Left ventricle myocardium superior (tissue), 1 donor: ENCODE results near the gene PRKCQ. TPM values are rescaled to one million over a fixed set of nuclear protein-coding genes. Genes with fewer than 3 reads are reported as not detected.
A peak's percentile ranks its signal among the peaks of the same experiment; 100 is the strongest.

Source experiments
- ATAC-seq: fragments of 200-7000 bp; cut with Tn5 transposase; one replicate; pipeline ENCODE4 v1.9.1; 2020; ENCODE audit warnings: mild to moderate bottlenecking, moderate library complexity
- DNase-seq: peaks from one replicate; pipeline ENCODE4 v3.0.0-alpha.2; 2020
- intact Hi-C: fragments of 100-400 bp; cut with micrococcal nuclease; formaldehyde crosslinking; loops from one replicate; pipeline ENCODE4 v1.11.0; 2022
- total RNA-seq: library from RNA; stranded (reverse); fragmentation: NEBNext Ultra II Directional; extraction: Animal tissue kit (Norgen Biotek cat#: 25700); gene quantifications from one replicate; pipeline ENCODE4 v1.2.1, GENCODE V29; 2021
- donor health status: DM: no; HTN: yes; CAD: no; lungs with severe emphysema.

Gene PRKCQ
- total RNA-seq, 1 donor from 2014 or later = 0.12 TPM

DNA sequence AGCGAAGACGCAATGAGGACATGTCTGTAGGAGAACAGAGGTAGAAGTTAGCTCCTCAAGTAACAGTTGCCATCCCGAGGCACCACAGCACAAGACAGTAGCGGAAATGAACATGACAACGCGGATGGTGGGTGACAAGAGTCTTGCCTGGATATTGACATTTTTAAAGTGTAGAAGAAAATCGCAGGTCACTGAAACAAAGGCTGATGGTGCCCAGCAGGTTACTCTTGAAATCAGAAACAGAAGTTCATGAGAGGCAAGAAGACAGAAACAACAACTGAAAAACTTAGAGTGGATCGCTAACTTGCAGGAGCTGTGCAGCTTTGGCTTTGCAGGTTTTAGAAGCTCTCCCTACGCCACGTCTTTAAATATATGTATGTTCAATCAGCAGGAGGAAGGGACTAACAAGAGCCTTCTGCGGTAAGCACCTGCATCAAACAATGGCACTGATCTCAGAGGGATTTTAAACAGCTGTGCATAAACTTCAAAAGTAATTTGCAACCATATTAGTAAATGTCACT is 1.8 kb downstream of the PRKCQ start:
- no peak for ATAC-seq
- intact Hi-C loops = no loop called here
- no peak for DNase-seq

DNA sequence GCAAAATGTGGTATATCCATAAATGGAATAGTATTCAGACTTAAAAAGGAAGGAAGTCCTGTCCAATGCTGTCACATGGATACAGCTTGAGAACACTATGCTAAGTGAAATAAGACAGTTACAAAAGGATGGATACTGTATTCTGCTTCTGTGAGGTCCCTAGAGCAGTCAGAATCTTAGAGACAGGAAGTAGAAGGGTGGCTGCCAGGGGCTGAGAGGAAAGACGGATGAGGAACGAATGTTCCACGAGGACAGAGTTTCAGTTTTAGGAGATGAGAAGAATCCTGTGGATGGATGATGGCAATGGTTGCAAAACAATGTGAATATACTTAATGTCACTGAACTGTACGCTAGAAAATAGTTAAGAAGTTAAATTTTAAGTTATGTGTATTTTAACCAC is 3.8 kb downstream of the PRKCQ start:
- intact Hi-C loops = no loop called here
- ATAC-seq (no peak), DNase-seq (no peak)

DNA sequence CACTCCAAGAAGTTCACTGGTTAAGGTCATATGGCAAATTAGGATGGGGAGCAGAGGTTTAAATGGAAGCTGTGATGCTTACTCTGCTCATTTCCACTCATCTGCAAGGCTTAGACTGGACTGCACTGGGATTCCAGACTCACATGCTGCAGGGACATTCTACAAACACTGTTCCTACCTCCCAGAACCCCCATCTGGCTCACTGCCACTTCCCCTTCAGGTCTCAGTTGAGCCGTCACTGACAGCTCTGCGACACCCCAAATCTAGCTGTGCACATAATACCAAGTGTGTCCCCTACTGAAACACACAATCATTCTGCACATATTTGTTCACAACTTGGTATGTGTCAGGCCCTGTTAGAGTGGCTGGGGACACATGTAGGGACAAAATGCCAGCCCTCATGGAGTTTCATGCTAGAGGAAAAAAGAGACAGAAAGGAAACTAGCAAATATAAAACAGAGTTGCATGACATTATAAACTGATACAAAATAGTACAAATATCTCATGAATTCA is 5.4 kb downstream of the PRKCQ start:
- ATAC-seq (no peak), DNase-seq (no peak)
- intact Hi-C loops = no loop called here

DNA sequence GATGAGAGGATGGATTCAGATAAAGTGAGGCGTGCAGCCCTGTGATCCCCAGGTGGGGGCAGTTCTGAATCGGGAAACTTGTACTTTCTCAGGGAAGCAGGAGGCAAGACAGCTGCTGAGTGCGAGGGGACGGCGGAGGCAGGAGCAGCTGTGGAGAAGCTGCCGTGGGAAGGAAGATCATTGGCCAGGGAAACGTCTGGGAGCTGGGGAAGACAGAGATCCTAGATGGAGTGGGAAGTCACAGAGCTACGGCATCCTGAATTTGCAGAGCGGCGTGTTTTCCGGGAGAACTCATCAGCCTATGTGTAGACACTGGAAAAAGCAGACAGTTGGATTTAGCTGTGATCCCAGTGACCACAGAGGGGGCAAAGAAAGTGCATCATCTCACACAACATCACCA is 9.2 kb downstream of the PRKCQ start:
- DNase-seq (no peak), ATAC-seq (no peak)
- intact Hi-C loops = no loop called here

DNA sequence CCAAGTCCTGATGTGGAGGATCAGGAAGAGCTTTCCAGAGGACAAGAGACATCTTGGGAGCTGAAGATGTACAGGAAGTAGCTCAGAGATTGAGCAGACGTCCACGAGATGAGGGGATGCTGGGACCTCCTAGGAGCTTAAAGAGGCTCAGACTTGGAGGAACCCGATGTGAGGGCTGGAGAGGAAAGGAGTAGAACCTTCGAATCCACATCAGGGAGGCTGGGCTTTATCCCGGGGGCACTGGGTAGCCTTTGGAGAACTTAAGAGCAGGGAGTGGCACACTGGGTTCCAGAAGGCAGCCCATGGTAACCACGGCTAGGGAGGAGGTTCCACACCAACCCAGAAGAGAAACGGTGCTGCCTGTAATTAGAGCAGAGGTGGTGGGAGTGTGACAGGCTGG is 10.8 kb downstream of the PRKCQ start:
- ATAC-seq (no peak), DNase-seq (no peak)
- intact Hi-C loops = no loop called here

DNA sequence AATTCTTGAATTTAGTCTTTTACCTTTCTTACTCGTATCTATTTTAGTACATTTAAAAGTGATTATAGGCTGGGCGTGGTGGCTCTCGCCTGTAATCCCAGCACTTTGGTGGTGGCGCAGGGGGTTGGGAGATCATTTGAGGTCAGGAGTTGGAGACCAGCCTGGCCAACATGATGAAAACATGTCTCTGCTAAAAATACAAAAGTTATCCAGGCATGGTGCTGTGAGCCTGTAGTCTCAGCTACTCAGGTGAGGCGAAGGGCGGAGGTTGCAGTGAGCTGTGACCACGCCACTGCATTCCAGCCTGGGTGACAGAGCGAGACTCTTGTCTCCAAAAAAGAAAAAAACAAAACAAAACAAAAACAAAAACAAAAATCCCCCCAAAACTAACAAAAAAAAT is 12.2 kb downstream of the PRKCQ start:
- intact Hi-C loops = no loop called here
- DNase-seq (no peak), ATAC-seq (no peak)

DNA sequence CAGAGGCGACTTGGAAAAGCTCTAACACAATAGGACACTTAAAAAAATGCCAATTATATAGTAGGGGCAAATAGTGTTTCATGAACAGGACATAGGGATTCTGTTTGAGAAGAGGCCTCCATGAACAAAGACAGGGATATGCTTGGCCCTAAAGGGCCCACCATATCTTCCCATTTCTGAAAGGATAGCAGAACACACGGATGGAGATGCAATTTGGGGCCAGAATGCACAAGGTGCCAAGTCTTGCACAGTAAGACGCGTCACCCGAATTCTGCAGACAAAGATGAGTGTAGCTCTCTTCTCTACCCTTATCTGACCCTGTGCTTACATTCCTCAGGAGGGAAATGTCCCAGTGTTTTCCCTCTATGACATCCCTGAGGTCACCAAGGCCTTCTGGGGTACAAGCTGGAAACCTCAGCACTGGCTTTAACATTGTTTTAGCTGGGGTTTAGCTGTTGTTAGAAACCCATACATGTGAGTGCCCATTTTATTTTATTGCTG is 12.8 kb downstream of the PRKCQ start:
- ATAC-seq (no peak), DNase-seq (no peak)
- intact Hi-C loops = no loop called here

DNA sequence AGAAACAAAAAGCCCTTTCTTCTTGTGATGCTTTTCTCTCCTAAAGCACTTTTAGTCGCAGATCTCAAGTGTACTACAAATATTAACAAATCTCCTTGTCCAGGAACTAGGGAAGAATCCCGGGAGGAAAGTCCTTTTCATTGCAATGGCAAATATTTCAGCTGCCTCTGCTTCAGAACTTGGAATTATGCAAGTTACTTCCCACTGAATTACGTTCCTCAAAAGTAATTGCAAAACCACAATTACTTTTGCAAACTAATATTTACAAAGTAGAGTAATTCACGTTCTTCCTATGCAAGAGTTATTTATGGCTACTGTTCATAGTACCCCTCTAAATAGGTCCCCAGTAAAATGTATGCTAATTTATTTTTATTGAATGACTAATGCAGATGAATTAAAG is 14.5 kb downstream of the PRKCQ start:
- intact Hi-C loops = no loop called here
- DNase-seq (no peak), ATAC-seq (no peak)

DNA sequence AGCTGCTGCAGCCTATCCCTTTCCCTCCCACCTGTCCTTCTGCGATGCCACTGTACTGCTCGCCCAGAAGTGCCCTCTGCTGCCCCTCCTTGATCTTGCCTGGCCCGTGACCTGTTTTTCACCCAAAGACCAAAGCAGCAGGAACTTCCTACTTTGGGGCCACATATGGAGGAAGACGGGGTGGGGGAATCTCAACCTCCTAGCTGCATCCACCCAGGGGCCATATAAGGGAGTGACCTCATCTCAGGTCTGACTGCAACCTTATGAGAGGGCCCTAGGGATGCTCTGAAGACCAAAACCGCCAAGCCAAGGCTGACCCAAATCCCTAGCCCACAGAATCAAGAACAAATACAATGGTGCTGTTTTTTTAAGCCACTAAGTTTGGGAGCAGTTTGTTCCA is 15.7 kb downstream of the PRKCQ start:
- ATAC-seq (no peak), DNase-seq (no peak)
- intact Hi-C loops = no loop called here

DNA sequence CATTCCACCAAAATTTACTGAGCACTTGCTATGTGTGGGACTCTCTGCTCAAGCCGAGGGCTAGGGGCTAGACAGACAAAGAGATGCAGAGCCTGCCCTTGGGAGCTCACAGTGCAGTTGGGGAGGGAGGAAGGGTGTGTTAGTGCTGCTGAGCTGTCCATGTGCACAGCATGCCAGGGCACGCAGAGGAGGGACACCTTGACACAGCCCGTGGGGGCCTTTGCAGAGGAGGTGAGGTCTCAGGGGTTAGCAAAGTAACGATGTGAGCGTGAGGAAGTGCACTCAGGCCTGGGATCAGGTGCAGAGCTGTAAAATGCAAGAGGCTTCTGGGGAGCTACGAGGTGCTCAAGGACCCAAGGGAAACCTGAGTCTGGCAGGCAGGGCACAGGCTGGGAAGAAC is 16.3 kb downstream of the PRKCQ start:
- intact Hi-C loops = no loop called here
- ATAC-seq (no peak), DNase-seq (no peak)

DNA sequence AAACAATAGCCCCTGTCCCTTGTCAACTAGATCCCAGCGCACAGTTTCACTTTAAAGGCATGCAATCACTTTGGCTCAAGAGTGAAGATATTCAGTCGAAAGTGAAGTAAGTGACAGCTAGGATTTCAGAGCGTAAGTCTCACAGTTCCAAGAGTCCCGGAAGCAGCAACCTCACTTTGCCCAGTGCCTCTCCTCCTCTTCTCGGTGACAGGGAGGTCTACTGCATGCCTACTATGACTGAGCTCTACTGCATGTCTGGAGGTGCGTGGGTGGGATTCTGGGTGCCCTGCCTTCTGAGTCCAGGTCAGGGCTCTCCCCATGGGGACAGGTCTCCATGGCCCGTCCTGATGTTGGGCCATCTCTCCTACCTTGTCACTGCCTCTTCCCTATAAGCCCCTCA is 17.0 kb downstream of the PRKCQ start:
- intact Hi-C loops = no loop called here
- ATAC-seq = no peak

DNA sequence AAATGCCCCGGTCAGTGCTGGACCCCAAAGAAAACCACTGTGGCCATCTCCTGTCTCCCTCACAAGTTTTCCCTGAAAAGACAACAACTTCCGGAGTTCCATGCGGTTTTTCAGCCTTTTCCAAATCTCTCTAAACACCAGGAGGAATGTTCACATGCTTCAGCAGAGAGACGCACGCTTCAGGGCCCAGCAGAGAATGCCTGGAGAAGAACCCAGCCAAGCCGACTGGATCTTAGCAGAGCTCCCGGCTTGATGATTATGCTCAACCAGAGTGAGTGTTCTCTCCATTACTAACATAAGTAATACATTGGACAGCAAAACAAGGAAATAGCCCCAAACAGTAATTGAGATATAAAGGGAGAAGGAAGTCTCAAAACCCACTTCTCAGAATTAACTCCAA is 17.9 kb downstream of the PRKCQ start:
- ATAC-seq = no peak
- DNase-seq = no peak
- intact Hi-C loops = no loop called here

More for the DNA sequence above, 17.0 kb downstream of the PRKCQ start:
- no peak for DNase-seq

DNA sequence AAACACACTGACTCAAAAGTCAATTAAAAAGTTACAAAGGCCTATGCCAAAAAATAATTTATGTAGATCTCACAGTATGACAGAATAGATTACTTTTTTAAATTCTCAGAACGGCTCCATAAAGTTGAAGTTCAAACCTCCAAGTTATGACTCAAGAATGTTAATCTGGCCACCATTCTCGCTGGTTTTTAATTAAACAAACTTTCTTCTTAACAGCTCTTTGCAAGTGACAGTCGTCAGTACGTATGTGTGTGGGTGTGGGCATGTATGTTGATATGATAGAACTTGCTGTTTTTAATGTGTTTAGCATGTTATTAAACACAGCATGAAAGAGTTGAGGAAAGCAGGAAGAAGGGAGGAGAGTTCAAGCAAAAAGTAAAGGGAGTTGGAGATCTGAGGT is 18.5 kb downstream of the PRKCQ start:
- ATAC-seq (no peak), DNase-seq (no peak)
- intact Hi-C loops = no loop called here

DNA sequence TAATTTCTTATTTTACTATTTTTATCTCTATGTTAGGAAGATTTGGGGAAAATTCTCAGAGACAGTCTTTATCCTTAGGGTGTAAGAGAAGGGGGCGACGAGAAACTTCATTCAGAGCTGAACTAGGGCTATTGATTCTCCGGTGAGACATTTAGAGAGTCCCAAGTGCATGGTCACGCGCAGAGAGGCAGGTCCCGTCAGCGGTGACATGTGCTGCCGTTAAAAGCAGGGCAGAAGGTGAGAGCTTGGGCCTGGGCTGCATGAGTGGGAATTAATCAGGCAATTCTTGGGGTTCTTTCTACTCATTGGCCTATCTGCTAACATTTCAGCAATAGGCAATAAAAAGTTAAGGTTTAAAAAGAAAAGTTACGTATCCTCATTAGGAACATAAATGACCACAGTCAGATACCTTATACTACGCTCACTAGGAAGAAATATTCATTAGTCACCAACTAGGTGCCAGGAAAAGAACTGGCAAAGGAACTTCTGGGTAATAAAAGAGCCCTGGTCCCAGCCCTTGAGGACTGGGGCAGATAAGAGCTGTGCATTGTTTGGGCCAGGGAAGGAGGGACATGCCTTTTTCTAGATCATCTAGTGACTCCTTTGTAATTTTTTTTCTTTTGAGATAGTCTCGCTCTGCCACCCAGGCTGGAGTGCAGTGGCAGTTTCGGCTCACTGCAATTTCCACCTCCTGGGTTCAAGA is 21.2 kb downstream of the PRKCQ start:
- ATAC-seq = no peak
- DNase-seq = no peak
- intact Hi-C loops = no loop called here

DNA sequence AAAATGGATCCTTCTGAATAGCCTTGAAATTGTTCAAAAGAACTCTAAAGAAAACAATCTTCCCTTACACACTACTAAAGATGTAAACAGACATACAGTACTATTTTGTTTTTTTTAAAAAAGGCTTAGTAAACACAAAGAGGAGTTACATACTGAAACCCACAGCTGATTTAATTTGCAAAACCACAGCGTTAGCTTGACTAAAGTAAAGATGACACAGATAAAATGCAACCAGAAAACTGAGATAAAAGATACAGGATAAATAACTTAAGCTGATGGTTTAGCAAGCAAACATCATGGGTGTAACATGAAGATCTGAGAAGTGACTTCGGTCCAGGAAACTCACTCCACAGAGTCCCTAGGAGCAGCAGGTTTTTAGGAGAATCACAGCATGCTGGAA is 21.8 kb downstream of the PRKCQ start:
- intact Hi-C loops = no loop called here
- ATAC-seq = no peak
- no peak for DNase-seq

DNA sequence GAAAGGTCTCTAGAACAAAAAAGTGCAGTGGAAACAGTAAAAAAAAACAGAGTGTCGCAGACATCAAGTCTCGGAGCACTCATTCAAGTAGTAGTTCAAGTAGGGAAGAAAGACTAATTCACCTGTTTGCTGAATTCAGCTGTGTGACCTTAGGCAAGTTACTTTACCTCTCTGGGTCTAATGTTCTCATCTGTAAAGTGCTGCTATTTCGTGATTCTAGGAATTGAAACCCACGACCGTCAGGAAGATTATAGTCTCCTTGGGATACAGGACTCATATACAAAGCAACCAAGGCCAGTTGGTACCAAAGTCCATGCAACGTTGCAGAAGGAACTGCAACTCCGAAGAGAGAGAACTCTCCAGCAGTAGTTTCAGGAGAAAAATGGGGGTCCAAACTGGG is 26.1 kb downstream of the PRKCQ start:
- no peak for ATAC-seq
- no peak for DNase-seq
- intact Hi-C loops = no loop called here

DNA sequence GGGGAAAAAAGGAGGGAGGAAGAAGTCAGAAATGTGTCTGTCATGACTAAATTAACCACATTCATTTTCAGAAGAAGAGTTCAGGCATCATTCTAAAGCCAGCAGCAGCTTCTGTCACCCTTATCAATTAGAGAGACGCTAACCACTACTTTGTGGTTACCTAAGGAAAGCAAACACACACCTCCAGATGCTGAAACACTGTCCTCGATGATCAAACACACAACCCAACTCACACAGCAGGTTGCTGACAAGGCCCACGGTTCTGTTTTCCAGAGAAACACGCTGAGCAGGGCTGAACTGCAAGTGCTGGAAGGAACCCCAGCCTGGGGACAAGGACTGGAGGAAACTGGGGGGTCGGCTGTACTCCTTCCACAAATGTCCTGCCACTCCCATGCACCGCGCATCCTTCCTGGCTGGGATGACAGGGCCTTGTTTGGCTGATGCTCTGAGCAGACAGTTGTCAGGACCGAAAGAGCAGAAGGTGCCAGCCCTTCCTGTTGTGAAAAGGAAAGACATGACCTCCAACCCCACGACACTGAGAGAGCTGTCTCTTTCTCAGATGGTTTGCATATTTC is 36.6 kb downstream of the PRKCQ start:
- intact Hi-C loops = no loop called here
- ATAC-seq (no peak), DNase-seq (no peak)

DNA sequence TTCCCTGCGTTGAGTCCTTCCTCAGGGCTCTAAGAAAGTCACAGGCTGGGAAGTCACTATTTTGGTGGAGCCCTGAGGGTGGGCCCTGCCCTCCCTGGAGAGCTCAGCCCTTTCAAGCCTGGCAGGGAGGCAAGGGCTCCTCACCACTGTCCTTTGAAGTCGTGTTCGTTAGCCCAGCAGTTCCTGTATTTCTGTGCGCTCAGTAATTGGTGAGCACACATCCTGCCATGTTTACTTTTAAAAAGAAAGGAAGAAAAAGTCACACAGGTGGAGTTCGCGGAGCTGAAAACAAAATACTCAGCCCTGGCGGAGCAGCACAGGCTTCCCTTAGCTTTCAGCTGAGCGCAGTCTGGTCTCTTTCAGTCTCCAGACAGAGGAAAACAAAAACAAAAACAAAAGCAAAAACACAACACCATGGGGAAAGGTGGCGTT is 37.1 kb downstream of the PRKCQ start:
- intact Hi-C loops = no loop called here
- no peak for ATAC-seq
- DNase-seq = no peak

DNA sequence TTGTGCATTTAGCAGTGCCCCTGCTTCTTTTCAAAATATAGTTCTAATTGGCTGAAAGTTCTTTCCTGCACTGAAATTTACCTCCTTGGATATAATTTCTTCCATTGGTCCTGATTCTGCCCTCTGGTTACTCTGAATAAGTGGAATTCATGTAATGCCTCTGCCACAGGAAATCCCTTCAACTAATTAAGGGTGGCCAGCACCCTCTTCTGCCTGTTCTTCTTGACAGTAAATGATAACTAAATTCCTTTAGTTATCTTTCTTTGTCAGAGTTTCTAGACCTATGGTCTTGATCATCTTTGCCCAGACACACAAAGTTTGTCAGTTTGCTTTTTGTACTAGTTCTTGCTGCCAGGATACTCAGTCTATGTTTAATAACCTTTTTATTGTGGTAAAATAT is 40.2 kb downstream of the PRKCQ start:
- intact Hi-C loops = no loop called here
- ATAC-seq (no peak), DNase-seq (no peak)

DNA sequence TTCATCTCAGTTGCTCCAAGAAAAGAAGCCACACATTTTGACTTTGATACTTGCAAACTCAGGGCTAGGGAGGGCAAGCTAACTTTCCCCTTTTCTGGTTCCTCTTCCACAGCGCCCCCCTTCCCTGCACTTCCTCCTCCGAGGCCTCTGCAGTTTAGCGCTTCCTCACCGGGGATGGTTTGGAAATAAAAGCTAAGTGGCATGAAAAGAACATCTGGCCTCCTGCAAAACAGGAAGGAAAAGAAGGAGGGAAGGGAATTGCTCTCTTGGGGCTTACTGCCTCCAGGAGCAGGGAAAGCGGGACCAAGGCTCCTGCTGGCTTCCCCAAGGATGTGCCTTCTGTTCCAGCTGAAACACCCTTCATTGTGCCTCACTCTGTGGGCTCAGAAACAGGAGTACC is 42.3 kb downstream of the PRKCQ start:
- DNase-seq (peak; percentile 52), ATAC-seq (peak; percentile 48)
- intact Hi-C loops = no loop called here

DNA sequence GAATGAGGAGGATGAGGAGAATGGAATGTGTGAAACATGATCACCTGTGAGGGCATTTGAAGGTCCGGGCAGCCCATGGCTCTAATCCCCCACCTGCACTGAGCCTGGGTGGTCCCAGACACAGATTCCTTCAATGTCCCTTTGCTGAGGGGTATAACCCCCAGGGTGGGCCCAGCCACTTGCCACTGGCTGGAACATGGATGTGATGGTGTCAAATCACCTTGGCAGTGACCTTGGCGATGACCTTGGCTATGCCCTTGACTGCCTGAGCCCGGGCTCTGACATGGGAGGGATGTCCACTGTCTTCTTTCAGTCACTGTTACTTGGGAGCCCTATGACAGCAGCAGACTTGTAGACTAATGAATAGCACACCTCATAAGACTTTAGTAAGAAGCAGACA is 44.0 kb downstream of the PRKCQ start:
- no peak for ATAC-seq
- intact Hi-C loops = no loop called here

More for the DNA sequence above, 44.0 kb downstream of the PRKCQ start:
- no peak for DNase-seq
